ENCODE measurements around the gene SLC8A1. TPM values are rescaled to one million over a fixed set of nuclear protein-coding genes. Genes with fewer than 3 reads are reported as not detected.

The SLC8A1 gene
- total RNA-seq, 1 experiment from 2014 or later = 1.7 TPM

DNA sequence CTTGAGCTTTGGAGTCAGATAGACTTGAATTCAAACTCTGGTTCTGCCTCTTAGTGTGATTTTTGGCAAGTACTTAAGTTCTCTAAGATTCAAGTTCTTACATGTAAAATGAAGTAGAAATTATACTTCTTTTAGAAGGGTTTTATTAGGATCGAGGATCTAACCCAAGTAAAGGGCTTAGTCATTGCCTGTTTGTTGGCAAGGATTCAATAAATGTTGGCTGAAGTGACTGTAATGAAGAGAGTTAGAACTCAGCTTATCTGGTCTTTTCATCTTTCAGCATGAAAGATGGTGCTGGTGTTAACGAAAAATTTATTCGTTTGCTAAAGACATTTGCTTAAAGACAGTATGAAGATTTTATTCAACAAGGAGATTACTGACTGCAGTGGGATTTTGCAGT lies 356.9 kb downstream of the SLC8A1 start:
- no peak overlapping the region for H3K56ac ChIP-seq (ENCODE audit: insufficient read length, low read depth, low read length)
- no peak overlapping the region for H2BK5ac ChIP-seq (ENCODE audit: insufficient read length, low read length)
- H3K9ac ChIP-seq (ENCODE audit: extremely low read depth, insufficient read length, low read length) = no peak overlapping the region
- no peak overlapping the region for H4K5ac ChIP-seq (ENCODE audit: insufficient read length, low read depth, low read length)
- no peak for DNase-seq
- no peak overlapping the region for H2AK5ac ChIP-seq (ENCODE audit: insufficient read length, low read length)
- no peak overlapping the region for H3K4me2 ChIP-seq (ENCODE audit: insufficient read depth, insufficient read length, low read length)
- no peaks in the 10 kb centered on the region for H3K79me2 ChIP-seq (ENCODE audit: insufficient read depth, low read length)
- H3K9me3 Mint-ChIP-seq = no peaks in the 10 kb centered on the region
- H2AFZ ChIP-seq (ENCODE audit: low read length) = no peak overlapping the region
- no peak overlapping the region for H3K18ac ChIP-seq (ENCODE audit: insufficient read length, low read depth, low read length)
- no peaks in the 10 kb centered on the region for H4K20me1 ChIP-seq (ENCODE audit: control insufficient read depth, insufficient read depth, insufficient read length)
- H3K27me3 ChIP-seq (ENCODE audit: insufficient read depth, low read length) = no peaks in the 10 kb centered on the region
- no CpG with 5 or more reads among the region's 3 CpGs for WGBS (ENCODE audit: extremely low coverage, insufficient read length, low lambda C conversion rate)
- TF ChIP-seq, protein P1, sequence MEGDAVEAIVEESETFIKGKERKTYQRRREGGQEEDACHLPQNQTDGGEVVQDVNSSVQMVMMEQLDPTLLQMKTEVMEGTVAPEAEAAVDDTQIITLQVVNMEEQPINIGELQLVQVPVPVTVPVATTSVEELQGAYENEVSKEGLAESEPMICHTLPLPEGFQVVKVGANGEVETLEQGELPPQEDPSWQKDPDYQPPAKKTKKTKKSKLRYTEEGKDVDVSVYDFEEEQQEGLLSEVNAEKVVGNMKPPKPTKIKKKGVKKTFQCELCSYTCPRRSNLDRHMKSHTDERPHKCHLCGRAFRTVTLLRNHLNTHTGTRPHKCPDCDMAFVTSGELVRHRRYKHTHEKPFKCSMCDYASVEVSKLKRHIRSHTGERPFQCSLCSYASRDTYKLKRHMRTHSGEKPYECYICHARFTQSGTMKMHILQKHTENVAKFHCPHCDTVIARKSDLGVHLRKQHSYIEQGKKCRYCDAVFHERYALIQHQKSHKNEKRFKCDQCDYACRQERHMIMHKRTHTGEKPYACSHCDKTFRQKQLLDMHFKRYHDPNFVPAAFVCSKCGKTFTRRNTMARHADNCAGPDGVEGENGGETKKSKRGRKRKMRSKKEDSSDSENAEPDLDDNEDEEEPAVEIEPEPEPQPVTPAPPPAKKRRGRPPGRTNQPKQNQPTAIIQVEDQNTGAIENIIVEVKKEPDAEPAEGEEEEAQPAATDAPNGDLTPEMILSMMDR (conservative IDR thresholded peaks at IDR 0.05) = no peak
- no peaks in the 10 kb centered on the region; the same call in 1 of the 2 replicates for H3K4me1 ChIP-seq (ENCODE audit: insufficient read depth, low read length)
- H3K23me2 ChIP-seq (ENCODE audit: insufficient read length, low read depth, low read length, poor library complexity, severe bottlenecking) = no peaks in the 10 kb centered on the region
- no peak overlapping the region for H2BK15ac ChIP-seq (ENCODE audit: low read depth, low read length)
- H3K4me3 Mint-ChIP-seq = no peak overlapping the region
- no peaks in the 10 kb centered on the region for H3K79me1 ChIP-seq (ENCODE audit: insufficient read depth, low read depth, low read length, poor library complexity, severe bottlenecking)
- H2BK20ac ChIP-seq (ENCODE audit: low read depth, low read length, poor library complexity, severe bottlenecking) = no peak overlapping the region
- H3K27ac Mint-ChIP-seq = no peak overlapping the region
- H4K91ac ChIP-seq (ENCODE audit: insufficient read length, low read depth, low read length) = no peak overlapping the region
- H3T11ph ChIP-seq (ENCODE audit: low read length) = no peak overlapping the region
- H3K27ac ChIP-seq (ENCODE audit: insufficient read length, low read depth, low read length) = no peak overlapping the region
- H3K23ac ChIP-seq (ENCODE audit: insufficient read length, low read depth, low read length) = no peak overlapping the region
- H3K4ac ChIP-seq (ENCODE audit: low read depth, low read length) = no peak overlapping the region
- H3K27me3 Mint-ChIP-seq (ENCODE audit: low read depth) = no peaks in the 10 kb centered on the region
- H3K9me3 ChIP-seq (ENCODE audit: control insufficient read depth, low read depth, low read length) = no peaks in the 10 kb centered on the region
- peaks cover 10 to 17% of the 10 kb centered on the region in 2 experiments; a peak in 3 of 4 replicates for H3K4me1 Mint-ChIP-seq
- H3K36me3 Mint-ChIP-seq (ENCODE audit: insufficient read depth in 1 of 3, low read depth in 3 of 3) = no peaks in the 10 kb centered on the region
- H4K8ac ChIP-seq (replicated peaks; ENCODE audit: insufficient read length, low read depth, low read length) = no peak overlapping the region
- H2BK120ac ChIP-seq (ENCODE audit: low read depth, low read length, poor library complexity, severe bottlenecking) = no peak overlapping the region
- H2BK12ac ChIP-seq (ENCODE audit: insufficient read length, low read depth, low read length) = no peak overlapping the region
- no peak overlapping the region for H3K14ac ChIP-seq (ENCODE audit: insufficient read depth, low read length)

All from H9 (cell line).